NB4 (cell line): Measurements from ENCODE around the gene F7.

ENCODE experiments used
- POLR2A ChIP-seq: IDR thresholded peaks from 2 replicates; pipeline ENCODE4 v1.6.1; 2011; ENCODE audit warnings: mild to moderate bottlenecking; ENCODE audit not compliant: insufficient read length; ENCODE audit errors: extremely low read depth
- TF ChIP-seq, protein P1 (sequence below): IDR thresholded peaks from one replicate; pipeline ENCODE4 v1.5.1; 2012; ENCODE audit warnings: low read depth, low read length

DNA sequence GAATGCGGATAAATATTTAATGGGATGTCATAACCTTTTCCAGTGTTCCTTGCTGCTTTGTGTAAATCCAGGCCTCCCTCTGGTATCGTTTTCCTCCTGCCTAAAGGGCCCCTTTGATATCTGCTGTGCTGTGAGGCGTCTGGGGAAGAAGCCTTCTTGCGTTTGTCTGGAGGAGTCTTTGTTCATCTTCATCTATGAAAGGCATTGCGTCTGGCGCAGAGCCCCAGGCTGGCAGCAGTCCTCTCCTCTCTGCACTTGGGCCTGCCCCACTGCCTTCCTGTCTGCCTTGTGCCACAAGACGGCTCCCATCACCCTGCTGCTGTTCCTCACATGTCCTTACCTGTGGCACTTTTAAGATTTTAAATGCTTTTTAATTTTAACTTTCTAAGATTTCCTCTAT lies 62.6 kb downstream of the F7 start:
- no peak for TF ChIP-seq POLR2A
- TF ChIP-seq, protein P1, sequence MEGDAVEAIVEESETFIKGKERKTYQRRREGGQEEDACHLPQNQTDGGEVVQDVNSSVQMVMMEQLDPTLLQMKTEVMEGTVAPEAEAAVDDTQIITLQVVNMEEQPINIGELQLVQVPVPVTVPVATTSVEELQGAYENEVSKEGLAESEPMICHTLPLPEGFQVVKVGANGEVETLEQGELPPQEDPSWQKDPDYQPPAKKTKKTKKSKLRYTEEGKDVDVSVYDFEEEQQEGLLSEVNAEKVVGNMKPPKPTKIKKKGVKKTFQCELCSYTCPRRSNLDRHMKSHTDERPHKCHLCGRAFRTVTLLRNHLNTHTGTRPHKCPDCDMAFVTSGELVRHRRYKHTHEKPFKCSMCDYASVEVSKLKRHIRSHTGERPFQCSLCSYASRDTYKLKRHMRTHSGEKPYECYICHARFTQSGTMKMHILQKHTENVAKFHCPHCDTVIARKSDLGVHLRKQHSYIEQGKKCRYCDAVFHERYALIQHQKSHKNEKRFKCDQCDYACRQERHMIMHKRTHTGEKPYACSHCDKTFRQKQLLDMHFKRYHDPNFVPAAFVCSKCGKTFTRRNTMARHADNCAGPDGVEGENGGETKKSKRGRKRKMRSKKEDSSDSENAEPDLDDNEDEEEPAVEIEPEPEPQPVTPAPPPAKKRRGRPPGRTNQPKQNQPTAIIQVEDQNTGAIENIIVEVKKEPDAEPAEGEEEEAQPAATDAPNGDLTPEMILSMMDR, result no peak
